Fibroblast of lung (primary cell): ENCODE data around the gene RACK1. TPM values are rescaled to one million over a fixed set of nuclear protein-coding genes. Genes with fewer than 3 reads are reported as not detected.

ENCODE experiments used
- DNase-seq, 2 donors: peaks; one replicate each; pipeline versions ENCODE4 v3.0.0 to v3.0.0-alpha.2; 2010; ENCODE audit warnings: low read depth in 2 of 2
- H2AFZ ChIP-seq: 2 replicates; pipeline ENCODE4 v1.5.1; 2012; ENCODE audit warnings: low read length, control low read depth, inconsistent platforms
- H3K27ac ChIP-seq: 2 replicates; pipeline ENCODE4 v1.5.1; 2011; ENCODE audit warnings: low read length, control low read depth; ENCODE audit not compliant: insufficient read depth
- H3K27me3 ChIP-seq: 2 replicates; pipeline ENCODE4 v1.5.1; 2011; ENCODE audit warnings: mild to moderate bottlenecking, low read length; ENCODE audit not compliant: control insufficient read depth, insufficient read depth
- H3K36me3 ChIP-seq: 2 replicates; pipeline ENCODE4 v1.5.1; 2011; ENCODE audit warnings: low read length; ENCODE audit not compliant: control insufficient read depth, insufficient read depth
- H3K4me1 ChIP-seq: 2 replicates; pipeline ENCODE4 v1.5.1; 2011; ENCODE audit warnings: low read length; ENCODE audit not compliant: control insufficient read depth, insufficient read depth; ENCODE audit errors: extremely low read depth
- H3K4me2 ChIP-seq: 2 replicates; pipeline ENCODE4 v1.5.1; 2011; ENCODE audit warnings: low read length, control low read depth; ENCODE audit not compliant: insufficient read depth; ENCODE audit errors: extremely low read depth
- H3K4me3 ChIP-seq, 4 experiments: fragments of 200-600 bp in 1 of 4; sonication (generic) in 1 of 4; replicated peaks in 1 of 4; 2 replicates each; pipeline ENCODE4 v1.5.1; 2011 to 2016; ENCODE audit warnings: low read length in 4 of 4, low read depth in 3 of 4, mild to moderate bottlenecking in 3 of 4, control low read depth in 2 of 4, inconsistent platforms in 1 of 4, mixed read lengths in 1 of 4; ENCODE audit not compliant: insufficient read depth in 1 of 4; ENCODE audit errors: control extremely low read depth in 1 of 4
- H3K79me2 ChIP-seq: 2 replicates; pipeline ENCODE4 v1.5.1; 2012; ENCODE audit warnings: mild to moderate bottlenecking, low read length, inconsistent platforms; ENCODE audit not compliant: control insufficient read depth, insufficient read depth
- H3K9ac ChIP-seq: 2 replicates; pipeline ENCODE4 v1.5.1; 2011; ENCODE audit warnings: mild to moderate bottlenecking, low read length, control low read depth; ENCODE audit not compliant: insufficient read depth
- H3K9me3 ChIP-seq: 2 replicates; pipeline ENCODE4 v1.5.1; 2012; ENCODE audit warnings: low read depth, low read length; ENCODE audit not compliant: control insufficient read depth, insufficient read depth
- H4K20me1 ChIP-seq: 2 replicates; pipeline ENCODE4 v1.5.1; 2011; ENCODE audit warnings: low read length; ENCODE audit not compliant: control insufficient read depth, insufficient read depth; ENCODE audit errors: extremely low read depth
- CTCF ChIP-seq, 2 donors: IDR thresholded peaks in 1 of 2; conservative IDR thresholded peaks in 1 of 2; 1 replicate in 1 of 2; 2 replicates in 1 of 2; pipeline ENCODE4 v1.5.1; 2011 to 2012; ENCODE audit warnings: low read length in 2 of 2, control low read depth in 1 of 2, inconsistent platforms in 1 of 2, low read depth in 1 of 2, mild to moderate bottlenecking in 1 of 2
- EZH2 ChIP-seq: IDR thresholded peaks from 2 replicates; pipeline ENCODE4 v1.5.1; 2012; ENCODE audit warnings: low read length, control low read depth, mild to moderate bottlenecking; ENCODE audit errors: missing control alignments
- polyA plus RNA-seq, 2 donors: library from polyadenylated mRNA; depleted of rRNA in 1 of 2; stranded (reverse) in 1 of 2; unstranded in 1 of 2; fragments of >200 nt; gene quantifications; 2 replicates each; pipeline ENCODE4 v1.2.1, GENCODE V29; 2011 to 2012; ENCODE audit warnings: missing spikeins in 1 of 2
- total RNA-seq: library from RNA; depleted of rRNA; stranded (reverse); fragments of >200 nt; gene quantifications from 2 replicates; pipeline ENCODE4 v1.2.1, GENCODE V29; 2014

RACK1 gene
- total and polyA plus RNA-seq, 2 donors (not counting 1 experiment from before 2014, with no cell fraction given), result 3,014 to 4,649 TPM

GRCh38 chr5:181223058-181223728 is 20.5 kb downstream of the RACK1 start, which contains the start of gene TRIM41:
TRIM41 (plus strand) TSS chr5:181223281; CDS start chr5:181224000, 719 bp downstream.
- H3K4me1 ChIP-seq, result peaks cover 6% of the 10 kb centered on the region
- peak within 1 kb of the TSS; percentile 97 for H3K4me2 ChIP-seq
- no peaks in the 10 kb centered on the region for H3K9me3 ChIP-seq
- TF ChIP-seq CTCF (conservative IDR thresholded peaks at IDR 0.05 in 1 of 2, IDR thresholded peaks at IDR 0.05 in 1 of 2; ENCODE audit: low read depth in 1 of 2, low read length in 2 of 2) (peak in 1 of 2 donors; percentile 7), EZH2 (no peak)
- no peaks in the 10 kb centered on the region for H4K20me1 ChIP-seq
- H3K4me3 ChIP-seq, result peak within 1 kb of the TSS; percentile 75 to 88 (median 85)
- no peaks in the 10 kb centered on the region for H3K36me3 ChIP-seq
- peak within 1 kb of the TSS; percentile 80 for H3K9ac ChIP-seq
- peak within 1 kb of the TSS; percentile 86 for H3K27ac ChIP-seq
- peak; percentile 99 for DNase-seq
- H3K27me3 ChIP-seq, result no peaks in the 10 kb centered on the region
- peak within 1 kb of the TSS; percentile 65 for H2AFZ ChIP-seq
- peaks cover 20% of the 10 kb centered on the region for H3K79me2 ChIP-seq

- Histone ChIP-seq H3K36me3 (no peaks in the 10 kb centered on the region), H3K9ac (peak overlapping the region; percentile 60), H3K4me1 (peaks cover 8% of the 10 kb centered on the region), H3K27me3 (no peaks in the 10 kb centered on the region), H3K27ac (peak overlapping the region; percentile 86), H2AFZ (peak overlapping the region; percentile 15), H3K4me3 (peak overlapping the region; percentile 75 to 88 (median 85)), H4K20me1 (no peaks in the 10 kb centered on the region), H3K79me2 (peaks cover 20% of the 10 kb centered on the region), H3K4me2 (peak overlapping the region; percentile 74), H3K9me3 (no peaks in the 10 kb centered on the region)
- no peak for TF ChIP-seq CTCF (conservative IDR thresholded peaks at IDR 0.05 in 1 of 2, IDR thresholded peaks at IDR 0.05 in 1 of 2; ENCODE audit: low read depth in 1 of 2, low read length in 2 of 2)
- TF ChIP-seq EZH2, result no peak
- peak in 1 of 2 donors; percentile 73 for DNase-seq
Measured at GRCh38 chr5:181222630-181223057, 21.1 kb downstream of the RACK1 start.

DNA sequence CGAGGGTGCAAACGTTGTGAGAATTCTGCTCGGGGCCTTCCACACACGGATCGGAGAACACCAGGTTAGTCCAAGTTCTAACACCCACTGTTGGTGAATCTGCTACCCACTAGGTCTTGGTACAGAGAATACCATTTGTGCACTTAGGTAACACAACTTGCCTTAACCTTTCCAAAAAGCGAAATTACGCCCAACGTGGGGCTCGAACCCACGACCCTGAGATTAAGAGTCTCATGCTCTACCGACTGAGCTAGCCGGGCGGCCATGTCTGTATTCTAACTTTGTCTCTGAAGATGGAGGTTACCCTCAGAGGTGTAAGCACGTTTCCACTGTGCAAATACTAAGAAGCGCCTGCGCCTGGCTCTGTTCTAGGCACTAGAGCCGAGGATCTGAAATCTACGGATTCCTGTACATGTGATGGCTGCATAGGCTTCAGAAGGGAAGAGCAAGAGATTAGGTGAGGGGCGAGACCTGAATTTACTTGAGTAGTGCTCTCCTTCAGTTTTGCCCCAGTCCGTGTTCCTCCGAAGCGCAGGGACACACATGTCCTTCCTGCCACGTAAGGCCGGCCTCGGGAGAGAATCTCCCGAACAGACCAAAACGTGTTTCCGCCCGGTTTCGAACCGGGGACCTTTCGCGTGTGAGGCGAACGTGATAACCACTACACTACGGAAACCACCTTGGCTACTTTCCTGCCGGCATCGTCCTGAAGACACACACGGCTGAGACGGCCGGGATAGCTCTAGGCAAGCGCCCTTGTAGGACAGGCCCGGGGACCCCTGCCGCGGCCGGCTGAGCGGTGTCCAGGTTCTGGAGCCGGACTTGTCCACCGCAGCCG is 21.7 kb downstream of the RACK1 start:
- no peaks in the 10 kb centered on the region for H3K36me3 ChIP-seq
- TF ChIP-seq CTCF (conservative IDR thresholded peaks at IDR 0.05 in 1 of 2, IDR thresholded peaks at IDR 0.05 in 1 of 2; ENCODE audit: low read depth in 1 of 2, low read length in 2 of 2) (no peak), EZH2 (no peak)
- no peaks in the 10 kb centered on the region for H4K20me1 ChIP-seq
- H3K9me3 ChIP-seq, result no peaks in the 10 kb centered on the region
- H3K4me1 ChIP-seq, result peaks cover 11% of the 10 kb centered on the region
- peak overlapping the region; percentile 60 for H3K9ac ChIP-seq
- peak overlapping the region; percentile 74 for H3K4me2 ChIP-seq
- H3K27ac ChIP-seq, result peak overlapping the region; percentile 86
- peaks cover 20% of the 10 kb centered on the region for H3K79me2 ChIP-seq
- H3K27me3 ChIP-seq, result no peaks in the 10 kb centered on the region
- H2AFZ ChIP-seq, result peak overlapping the region; percentile 15
- peak; percentile 93 to 98 for DNase-seq
- H3K4me3 ChIP-seq, result peak overlapping the region; percentile 75 to 88 (median 85)
